ENCODE data around the gene UNC5B. TPM values are rescaled to one million over a fixed set of nuclear protein-coding genes. Genes with fewer than 3 reads are reported as not detected.
A peak's percentile ranks its signal among the peaks of the same experiment; 100 is the strongest.

Gene UNC5B
- total RNA-seq, 2 donors from 2014 or later = 0.08 TPM; not detected in 1

DNA sequence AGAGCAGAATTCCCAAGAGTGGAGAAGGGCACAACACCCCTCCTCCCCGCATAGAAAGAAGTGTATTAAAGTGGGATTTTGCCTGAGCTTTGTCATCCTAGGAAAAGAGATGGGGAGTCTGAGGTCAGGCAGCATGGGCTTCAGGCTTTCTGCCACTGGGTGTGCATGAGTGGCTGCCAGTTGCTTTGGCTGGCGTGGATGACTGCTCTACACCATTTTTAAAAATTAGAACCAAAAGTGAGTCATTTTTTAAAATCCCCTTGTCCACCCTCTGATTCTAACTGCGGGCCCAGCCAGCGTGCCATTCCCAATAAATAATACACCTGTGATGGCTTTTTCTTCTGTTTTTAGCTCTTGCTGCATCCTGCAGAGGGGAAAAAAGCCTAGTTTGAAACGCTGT lies 120.1 kb downstream of the UNC5B start:
- H3K4me1 Mint-ChIP-seq (ENCODE audit: low read depth in 2 of 2) = peaks cover 0 to 9% of the 10 kb centered on the region in 2 donors
- no peaks in the 10 kb centered on the region for H3K36me3 Mint-ChIP-seq
- no peaks in the 10 kb centered on the region for H3K9me3 Mint-ChIP-seq
- no peak for ATAC-seq
- H3K4me3 Mint-ChIP-seq = no peak overlapping the region
- DNase-seq (ENCODE audit: low spot score) = no peak
- H3K27me3 Mint-ChIP-seq = no peaks in the 10 kb centered on the region
- no peak overlapping the region for H3K27ac Mint-ChIP-seq

- no peaks in the 10 kb centered on the region for H3K9me3 Mint-ChIP-seq
- ATAC-seq (no peak), DNase-seq (ENCODE audit: low spot score) (no peak)
- H3K36me3 Mint-ChIP-seq = no peaks in the 10 kb centered on the region
- H3K27ac Mint-ChIP-seq = no peak overlapping the region
- H3K4me3 Mint-ChIP-seq = no peak overlapping the region
- no peaks in the 10 kb centered on the region for H3K27me3 Mint-ChIP-seq
- H3K4me1 Mint-ChIP-seq (ENCODE audit: low read depth in 2 of 2) = peaks cover 0 to 9% of the 10 kb centered on the region in 2 donors
These were observed 120.9 kb downstream of the UNC5B start for GRCh38 chr10:71333129-71333887.

DNA sequence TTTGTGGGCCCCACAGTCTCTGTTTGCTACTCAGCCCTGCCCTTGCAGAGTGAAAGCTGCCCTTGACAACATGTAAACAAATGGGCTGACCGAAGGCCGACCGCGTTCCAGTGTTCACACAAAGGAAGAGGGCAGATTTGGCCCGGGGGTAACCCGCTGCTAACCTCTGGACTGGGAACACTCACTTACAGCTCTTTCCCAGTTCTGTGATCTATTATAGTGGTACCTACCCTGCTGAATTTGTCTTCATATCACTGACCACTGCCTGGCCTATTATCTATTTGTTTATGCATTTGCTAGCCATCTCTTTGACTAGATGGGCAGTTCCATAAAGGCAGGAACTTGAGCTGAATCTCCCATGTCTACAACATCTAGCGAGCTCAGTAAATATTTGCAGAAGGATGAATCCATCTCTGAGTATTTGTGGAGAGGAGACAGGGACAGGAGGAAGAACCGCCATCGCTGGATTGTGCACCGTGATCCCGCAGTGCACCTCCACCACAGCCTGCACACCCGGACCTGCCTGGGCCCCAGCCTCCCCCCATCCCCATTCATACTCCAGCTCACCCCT lies 121.9 kb downstream of the UNC5B start:
- no peaks in the 10 kb centered on the region for H3K27me3 Mint-ChIP-seq
- ATAC-seq = no peak
- no peak overlapping the region for H3K4me3 Mint-ChIP-seq
- H3K27ac Mint-ChIP-seq = no peak overlapping the region
- H3K4me1 Mint-ChIP-seq (ENCODE audit: low read depth in 2 of 2) = peaks cover 0 to 9% of the 10 kb centered on the region in 2 donors
- no peaks in the 10 kb centered on the region for H3K9me3 Mint-ChIP-seq
- no peak for DNase-seq (ENCODE audit: low spot score)
- H3K36me3 Mint-ChIP-seq = no peaks in the 10 kb centered on the region

- H3K27ac Mint-ChIP-seq = no peak overlapping the region
- peaks cover 0 to 9% of the 10 kb centered on the region in 2 donors for H3K4me1 Mint-ChIP-seq (ENCODE audit: low read depth in 2 of 2)
- ATAC-seq (no peak), DNase-seq (ENCODE audit: low spot score) (no peak)
- no peak overlapping the region for H3K4me3 Mint-ChIP-seq
- no peaks in the 10 kb centered on the region for H3K36me3 Mint-ChIP-seq
- no peaks in the 10 kb centered on the region for H3K27me3 Mint-ChIP-seq
- no peaks in the 10 kb centered on the region for H3K9me3 Mint-ChIP-seq
These were observed 122.9 kb downstream of the UNC5B start for GRCh38 chr10:71335173-71335708.

GRCh38 chr10:71336632-71337031 lies 124.3 kb downstream of the UNC5B start:
- H3K27ac Mint-ChIP-seq = no peak overlapping the region
- no peaks in the 10 kb centered on the region for H3K9me3 Mint-ChIP-seq
- ATAC-seq = no peak
- H3K4me3 Mint-ChIP-seq = no peak overlapping the region
- no peak for DNase-seq (ENCODE audit: low spot score)
- H3K4me1 Mint-ChIP-seq (ENCODE audit: low read depth in 2 of 2) = peaks cover 0 to 9% of the 10 kb centered on the region in 2 donors
- H3K36me3 Mint-ChIP-seq = no peaks in the 10 kb centered on the region
- H3K27me3 Mint-ChIP-seq = no peaks in the 10 kb centered on the region

- no peaks in the 10 kb centered on the region for H3K9me3 Mint-ChIP-seq
- DNase-seq (ENCODE audit: low spot score) = no peak
- no peak overlapping the region for H3K4me3 Mint-ChIP-seq
- H3K36me3 Mint-ChIP-seq = no peaks in the 10 kb centered on the region
- peaks cover 0 to 9% of the 10 kb centered on the region in 2 donors for H3K4me1 Mint-ChIP-seq (ENCODE audit: low read depth in 2 of 2)
- H3K27me3 Mint-ChIP-seq = no peaks in the 10 kb centered on the region
- H3K27ac Mint-ChIP-seq = no peak overlapping the region
- ATAC-seq = no peak
These were observed 124.9 kb downstream of the UNC5B start for GRCh38 chr10:71337219-71337701.

DNA sequence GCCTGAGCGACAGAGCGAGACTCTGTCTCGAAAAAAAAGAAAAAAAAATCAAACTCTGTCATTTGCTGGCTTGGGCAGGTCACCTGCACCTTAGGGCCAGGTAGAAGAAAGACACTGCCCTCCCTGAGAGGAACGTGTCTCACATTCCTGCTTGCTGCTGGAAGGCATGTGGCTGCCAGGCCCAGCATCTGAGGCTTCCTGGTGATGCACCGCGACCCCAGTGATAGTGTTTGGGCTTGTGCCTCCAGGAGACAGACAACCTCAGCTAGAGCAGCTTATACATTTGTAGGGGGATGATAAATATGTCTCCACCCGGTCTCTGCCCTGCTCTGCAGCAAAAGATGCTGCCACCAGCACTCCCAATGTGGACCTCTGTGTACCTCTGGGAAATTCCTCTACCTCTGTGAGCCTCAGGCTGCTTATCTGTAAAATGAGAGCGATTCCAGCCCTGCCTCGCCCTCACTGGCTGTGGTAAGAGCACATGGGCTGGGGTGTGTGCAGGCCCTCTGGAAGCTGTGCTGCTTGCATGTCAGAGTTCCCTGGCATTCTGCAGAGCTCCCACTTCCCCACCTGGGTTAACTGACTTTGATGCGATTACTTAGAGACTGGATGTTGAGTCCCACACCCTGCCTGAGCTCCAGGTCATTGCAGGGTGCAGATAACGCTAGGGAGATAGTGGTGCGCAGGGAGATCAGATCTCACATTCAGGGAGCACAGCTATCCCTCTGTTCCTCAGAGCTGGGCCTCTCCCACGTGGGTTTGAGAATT lies 126.5 kb downstream of the UNC5B start:
- no peaks in the 10 kb centered on the region for H3K9me3 Mint-ChIP-seq
- H3K27me3 Mint-ChIP-seq = no peaks in the 10 kb centered on the region
- no peak overlapping the region for H3K4me3 Mint-ChIP-seq
- ATAC-seq (no peak), DNase-seq (ENCODE audit: low spot score) (no peak)
- no peak overlapping the region for H3K27ac Mint-ChIP-seq
- H3K4me1 Mint-ChIP-seq (ENCODE audit: low read depth in 2 of 2) = peaks cover 0 to 12% of the 10 kb centered on the region in 2 donors
- no peaks in the 10 kb centered on the region for H3K36me3 Mint-ChIP-seq

DNA sequence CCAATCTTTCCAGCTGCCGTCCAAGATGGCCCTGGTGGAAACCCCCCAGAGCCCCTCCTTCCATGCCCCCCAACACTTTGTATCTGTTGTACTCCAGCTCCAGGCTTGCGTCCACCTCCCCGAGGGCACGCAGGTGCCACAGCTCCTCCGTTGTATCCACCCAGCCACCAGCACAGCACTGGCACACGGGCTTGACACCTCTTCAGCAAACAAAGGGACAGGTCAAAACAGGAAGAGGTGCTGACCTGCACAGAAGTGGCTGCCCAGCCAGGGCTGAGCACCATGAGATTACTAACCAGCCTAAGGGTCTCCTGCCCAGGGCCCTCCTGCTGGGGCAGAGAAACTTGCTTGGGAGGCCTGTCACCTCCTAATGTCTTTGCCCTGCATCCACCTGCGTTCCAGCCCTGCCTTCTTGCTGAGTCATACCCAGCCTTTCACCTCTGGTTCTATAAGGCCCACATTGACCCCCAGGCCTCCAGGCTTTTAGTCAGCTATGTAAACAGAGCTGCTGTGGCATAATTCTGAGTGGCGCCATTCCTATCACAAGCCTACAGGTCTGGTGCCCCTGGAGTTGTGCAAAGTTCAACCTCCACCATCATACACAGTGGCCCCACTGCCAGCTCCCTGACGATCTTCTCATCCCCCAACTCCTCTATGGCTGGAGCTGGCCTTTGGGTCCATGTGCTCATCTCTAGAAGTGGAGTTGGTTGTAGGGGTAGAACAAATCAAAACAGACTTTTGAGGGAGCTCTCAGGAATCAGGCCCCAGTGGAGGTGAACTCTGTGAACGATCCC lies 127.6 kb downstream of the UNC5B start:
- Mint-ChIP-seq H3K4me1 (ENCODE audit: low read depth in 2 of 2) (peaks cover 0 to 12% of the 10 kb centered on the region in 2 donors), H3K4me3 (no peak overlapping the region), H3K27ac (no peak overlapping the region), H3K27me3 (no peaks in the 10 kb centered on the region), H3K36me3 (no peaks in the 10 kb centered on the region), H3K9me3 (no peaks in the 10 kb centered on the region)
- ATAC-seq = peak in 1 of 2 donors; percentile 25
- DNase-seq (ENCODE audit: low spot score) = no peak

GRCh38 chr10:71342573-71343391 lies 130.4 kb downstream of the UNC5B start:
- no peak for ATAC-seq
- Mint-ChIP-seq H3K4me1 (ENCODE audit: low read depth in 2 of 2) (peaks cover 0 to 2% of the 10 kb centered on the region in 2 donors), H3K4me3 (no peak overlapping the region), H3K36me3 (no peaks in the 10 kb centered on the region), H3K9me3 (no peaks in the 10 kb centered on the region), H3K27me3 (no peaks in the 10 kb centered on the region), H3K27ac (no peak overlapping the region)
- no peak for DNase-seq (ENCODE audit: low spot score)

GRCh38 chr10:71343392-71343773 lies 131.0 kb downstream of the UNC5B start:
- Mint-ChIP-seq H3K36me3 (no peaks in the 10 kb centered on the region), H3K4me1 (ENCODE audit: low read depth in 2 of 2) (peaks cover 0 to 2% of the 10 kb centered on the region in 2 donors), H3K4me3 (no peak overlapping the region), H3K27me3 (no peaks in the 10 kb centered on the region), H3K9me3 (no peaks in the 10 kb centered on the region), H3K27ac (no peak overlapping the region)
- ATAC-seq = no peak
- no peak for DNase-seq (ENCODE audit: low spot score)

DNA sequence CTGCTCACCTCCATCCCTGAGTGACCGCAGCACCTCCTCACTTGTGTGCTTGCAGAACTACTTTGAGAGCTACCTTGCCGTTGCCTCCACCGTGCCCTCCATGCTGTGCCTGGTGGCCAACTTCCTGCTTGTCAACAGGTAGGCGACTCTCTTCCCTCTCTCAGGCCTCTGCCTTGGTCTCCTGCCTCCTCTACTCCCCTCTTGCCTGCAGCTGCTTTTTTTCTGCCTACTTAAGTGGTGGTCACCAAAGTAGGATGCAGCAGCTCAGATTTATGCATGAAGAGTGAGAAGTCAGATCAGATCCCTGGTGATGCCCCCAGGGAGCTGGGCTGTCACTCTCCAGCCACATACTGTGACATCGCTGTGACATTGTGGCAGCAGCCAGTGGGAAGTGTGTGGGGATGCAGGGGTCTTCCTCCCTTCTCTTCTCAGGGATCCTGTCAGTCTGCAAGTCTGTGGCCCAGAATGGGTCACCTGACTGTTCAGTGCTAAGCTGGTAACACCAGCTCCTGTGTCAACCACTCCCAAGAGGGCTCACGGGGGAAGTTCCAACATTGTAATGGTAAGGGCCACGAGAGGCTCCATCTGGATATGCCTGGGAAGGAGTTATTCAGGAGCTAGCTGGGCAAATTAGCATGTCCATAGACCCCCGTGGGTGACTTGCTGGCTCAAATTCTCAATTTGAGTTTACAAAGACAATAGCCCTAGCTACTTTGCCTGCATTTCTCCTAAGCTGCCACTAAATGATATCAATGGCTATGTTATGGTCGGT lies 132.0 kb downstream of the UNC5B start:
- Mint-ChIP-seq H3K27ac (no peak overlapping the region), H3K36me3 (no peaks in the 10 kb centered on the region), H3K4me3 (no peak overlapping the region), H3K27me3 (no peaks in the 10 kb centered on the region), H3K4me1 (ENCODE audit: low read depth in 2 of 2) (peaks cover 0 to 2% of the 10 kb centered on the region in 2 donors), H3K9me3 (no peaks in the 10 kb centered on the region)
- no peak for DNase-seq (ENCODE audit: low spot score)
- ATAC-seq = no peak

- Mint-ChIP-seq H3K4me3 (no peak overlapping the region), H3K4me1 (ENCODE audit: low read depth in 2 of 2) (peaks cover 0 to 5% of the 10 kb centered on the region in 2 donors), H3K9me3 (no peaks in the 10 kb centered on the region), H3K27ac (no peak overlapping the region), H3K27me3 (no peaks in the 10 kb centered on the region), H3K36me3 (no peaks in the 10 kb centered on the region)
- DNase-seq (ENCODE audit: low spot score) = no peak
- no peak for ATAC-seq
These were observed 132.7 kb downstream of the UNC5B start for GRCh38 chr10:71344993-71345480.

Data from natural killer cell treated with Interleukin-12 subunit alpha and Interleukin-12 subunit beta and Interleukin-15 and Interleukin-18, amount 100 ng/mL, for 72 hours (primary cell).